Activated CD8-positive, alpha-beta T cell treated with anti-CD3 and anti-CD28 coated beads for 36 hours (primary cell): ENCODE measurements around the gene EPHB1. TPM values are rescaled to one million over a fixed set of nuclear protein-coding genes. Genes with fewer than 3 reads are reported as not detected.

ENCODE experiments used
- ATAC-seq: fragments of 200-7000 bp; cut with Tn5 transposase; one replicate; pipeline ENCODE4 v1.10.0; 2021; ENCODE audit warnings: mild to moderate bottlenecking, moderate library complexity
- CTCF ChIA-PET: fragments of 350-600 bp; sonication (Branson Sonifier 250); formaldehyde crosslinking; loops from one replicate; lab custom pipeline; 2021; ENCODE audit warnings: antibody characterized with exemption; lab: Charles Lee
- POLR2A ChIA-PET: fragments of 350-600 bp; sonication (Branson Sonifier 250); formaldehyde crosslinking; loops from one replicate; lab custom pipeline; 2021; ENCODE audit warnings: antibody characterized with exemption; lab: Charles Lee
- DNase-seq: peaks from one replicate; pipeline ENCODE4 v3.0.0-alpha.2; 2020
- H3K27ac Mint-ChIP-seq: one replicate; pipeline ENCODE4 v1.8.0; 2021; ENCODE audit warnings: mild to moderate bottlenecking, mixed read lengths
- H3K27me3 Mint-ChIP-seq: one replicate; pipeline ENCODE4 v1.8.0; 2021; ENCODE audit warnings: mixed read lengths
- H3K36me3 Mint-ChIP-seq: one replicate; pipeline ENCODE4 v1.8.0; 2021; ENCODE audit warnings: low read depth, mixed read lengths
- H3K4me1 Mint-ChIP-seq: one replicate; pipeline ENCODE4 v1.8.0; 2021; ENCODE audit warnings: low read depth, mixed read lengths
- H3K4me3 Mint-ChIP-seq: one replicate; pipeline ENCODE4 v1.8.0; 2021; ENCODE audit warnings: mild to moderate bottlenecking, moderate library complexity, mixed read lengths
- H3K9me3 Mint-ChIP-seq: one replicate; pipeline ENCODE4 v1.8.0; 2021; ENCODE audit warnings: mixed read lengths
- CTCF ChIP-seq: fragments of 200-600 bp; IDR thresholded peaks from one replicate; pipeline ENCODE4 v1.8.0; 2022; ENCODE audit warnings: antibody characterized with exemption, mild to moderate bottlenecking
- intact Hi-C: fragments of 100-400 bp; cut with micrococcal nuclease; formaldehyde crosslinking; loops from one replicate; pipeline ENCODE4 v1.10.0; 2022
- total RNA-seq, 2 experiments: library from RNA; stranded (reverse); gene quantifications; one replicate each; pipeline ENCODE4 v1.2.3, GENCODE V29; 2021

The EPHB1 gene
- total RNA-seq, 2 experiments from 2014 or later, result 0.78 TPM; not detected in 1

GRCh38 chr3:135076341-135076740 lies 281.3 kb downstream of the EPHB1 start:
- H3K36me3 Mint-ChIP-seq, result no peaks in the 10 kb centered on the region
- H3K27me3 Mint-ChIP-seq, result peaks cover 1% of the 10 kb centered on the region
- intact Hi-C loops, result no loop called here
- ChIA-PET POLR2A (no interaction called here), CTCF (no interaction called here)
- DNase-seq (no peak), ATAC-seq (no peak)
- no peak overlapping the region for H3K4me3 Mint-ChIP-seq
- TF ChIP-seq CTCF, result no peak
- no peaks in the 10 kb centered on the region for H3K9me3 Mint-ChIP-seq
- no peaks in the 10 kb centered on the region for H3K4me1 Mint-ChIP-seq
- no peak overlapping the region for H3K27ac Mint-ChIP-seq

- no peak for TF ChIP-seq CTCF
- intact Hi-C loops, result no loop called here
- H3K27ac Mint-ChIP-seq, result no peak overlapping the region
- no peaks in the 10 kb centered on the region for H3K9me3 Mint-ChIP-seq
- CTCF ChIA-PET, result no interaction called here
- H3K4me1 Mint-ChIP-seq, result no peaks in the 10 kb centered on the region
- no peak for ATAC-seq
- POLR2A ChIA-PET, result no interaction called here
- DNase-seq, result no peak
- no peak overlapping the region for H3K4me3 Mint-ChIP-seq
- H3K36me3 Mint-ChIP-seq, result no peaks in the 10 kb centered on the region
- peaks cover 1% of the 10 kb centered on the region for H3K27me3 Mint-ChIP-seq
Measured at GRCh38 chr3:135077186-135077585, 282.1 kb downstream of the EPHB1 start.

GRCh38 chr3:135078283-135078682 lies 283.2 kb downstream of the EPHB1 start:
- Mint-ChIP-seq H3K36me3 (no peaks in the 10 kb centered on the region), H3K27ac (no peak overlapping the region), H3K9me3 (no peaks in the 10 kb centered on the region), H3K4me3 (no peak overlapping the region), H3K27me3 (no peaks in the 10 kb centered on the region), H3K4me1 (no peaks in the 10 kb centered on the region)
- ChIA-PET POLR2A (no interaction called here), CTCF (no interaction called here)
- no peak for TF ChIP-seq CTCF
- DNase-seq (no peak), ATAC-seq (no peak)
- intact Hi-C loops, result no loop called here

GRCh38 chr3:135079095-135079494 lies 284.0 kb downstream of the EPHB1 start:
- no peak for DNase-seq
- ATAC-seq, result no peak
- TF ChIP-seq CTCF, result no peak
- no peaks in the 10 kb centered on the region for H3K36me3 Mint-ChIP-seq
- no peaks in the 10 kb centered on the region for H3K9me3 Mint-ChIP-seq
- no peak overlapping the region for H3K27ac Mint-ChIP-seq
- no peaks in the 10 kb centered on the region for H3K27me3 Mint-ChIP-seq
- CTCF ChIA-PET, result no interaction called here
- POLR2A ChIA-PET, result no interaction called here
- intact Hi-C loops, result no loop called here
- no peak overlapping the region for H3K4me3 Mint-ChIP-seq
- H3K4me1 Mint-ChIP-seq, result no peaks in the 10 kb centered on the region

GRCh38 chr3:135081451-135081850 lies 286.4 kb downstream of the EPHB1 start:
- Mint-ChIP-seq H3K27ac (no peak overlapping the region), H3K4me1 (no peaks in the 10 kb centered on the region), H3K9me3 (no peaks in the 10 kb centered on the region), H3K4me3 (no peak overlapping the region), H3K27me3 (no peaks in the 10 kb centered on the region), H3K36me3 (no peaks in the 10 kb centered on the region)
- TF ChIP-seq CTCF, result no peak
- ATAC-seq, result no peak
- intact Hi-C loops, result no loop called here
- DNase-seq, result no peak
- CTCF ChIA-PET, result no interaction called here
- POLR2A ChIA-PET, result no interaction called here
